ENCODE measurements around the gene PTRH1. TPM values are rescaled to one million over a fixed set of nuclear protein-coding genes. Genes with fewer than 3 reads are reported as not detected.
A peak's percentile ranks its signal among the peaks of the same experiment; 100 is the strongest.

The PTRH1 gene
- total RNA-seq, 1 experiment from 2014 or later, result 21.8 TPM

DNA sequence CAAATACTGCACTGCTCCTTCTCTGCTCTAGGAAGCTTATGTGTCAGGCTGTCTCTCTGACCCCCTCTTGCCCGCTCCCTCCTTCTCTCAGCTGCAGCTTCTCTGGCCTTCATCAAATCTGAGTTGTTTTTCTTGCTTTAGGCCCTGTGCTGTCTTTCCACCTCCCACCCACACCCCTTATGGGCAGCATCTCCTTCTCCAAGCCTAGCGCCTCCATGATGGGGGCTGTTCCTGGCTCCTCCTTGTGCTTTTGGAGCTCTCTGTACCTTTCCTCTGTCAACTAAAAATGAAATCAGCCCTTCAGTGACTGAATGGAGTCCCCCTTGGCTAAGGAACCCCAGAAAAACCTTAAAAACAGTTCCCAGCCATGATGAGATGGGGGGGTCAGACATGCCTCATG, 15.3 kb downstream of the PTRH1 start:
- ChIA-PET CTCF (no interaction called here), POLR2A (interaction anchor here (0.8 to 2.1 kb wide), 2 partner anchors 22 to 35 kb away, joined by 3 to 6 read pairs; partner anchors contain the start of gene TOR2A), RAD21 (ENCODE audit: low non-redundant PET in 1 of 2, low total read pairs in 2 of 2, uncharacterized antibody in 2 of 2, unreplicated experiment in 2 of 2) (no interaction called here)
- DNase-seq (ENCODE audit: low read depth, low spot score) (no peak), ATAC-seq (no peak)
- intact Hi-C loops (cut with micrococcal nuclease), result no loop called here
- H3K4me1 ChIP-seq (ENCODE audit: control insufficient read depth in 1 of 2, insufficient read depth in 2 of 2, low read length in 2 of 2), result peaks cover 20 to 38% of the 10 kb centered on the region in 2 experiments
- no peaks in the 10 kb centered on the region for H3K79me2 ChIP-seq (ENCODE audit: insufficient read depth, low read length)
- no peak overlapping the region for H3K27ac ChIP-seq (ENCODE audit: low read depth, low read length)
- no peak overlapping the region for H3K4me2 ChIP-seq (ENCODE audit: low read length)
- BruUV-seq (replicated peaks), result no TSS peak
- 0 out of 2 replicates have a peak overlapping the region, but pooled peaks have one; percentile 69 for H3K9ac ChIP-seq (ENCODE audit: low read length)
- H2AFZ ChIP-seq (ENCODE audit: low read depth, low read length, poor library complexity, severe bottlenecking), result no peak overlapping the region
- no peaks in the 10 kb centered on the region for H3K36me3 ChIP-seq (ENCODE audit: control insufficient read depth in 1 of 2, insufficient read depth in 2 of 2, low read length in 2 of 2)
- H3K9me3 ChIP-seq (ENCODE audit: control insufficient read depth in 1 of 2, insufficient read depth in 1 of 2, low read depth in 1 of 2, low read length in 2 of 2), result no peaks in the 10 kb centered on the region
- H4K20me1 ChIP-seq (ENCODE audit: insufficient read depth), result no peaks in the 10 kb centered on the region
- no peak overlapping the region for H3K4me3 ChIP-seq (replicated peaks in 1 of 2; ENCODE audit: low read depth in 1 of 2, low read length in 2 of 2)
- H3K27me3 ChIP-seq (ENCODE audit: insufficient read depth, low read length), result no peaks in the 10 kb centered on the region
- TF ChIP-seq, protein P1, sequence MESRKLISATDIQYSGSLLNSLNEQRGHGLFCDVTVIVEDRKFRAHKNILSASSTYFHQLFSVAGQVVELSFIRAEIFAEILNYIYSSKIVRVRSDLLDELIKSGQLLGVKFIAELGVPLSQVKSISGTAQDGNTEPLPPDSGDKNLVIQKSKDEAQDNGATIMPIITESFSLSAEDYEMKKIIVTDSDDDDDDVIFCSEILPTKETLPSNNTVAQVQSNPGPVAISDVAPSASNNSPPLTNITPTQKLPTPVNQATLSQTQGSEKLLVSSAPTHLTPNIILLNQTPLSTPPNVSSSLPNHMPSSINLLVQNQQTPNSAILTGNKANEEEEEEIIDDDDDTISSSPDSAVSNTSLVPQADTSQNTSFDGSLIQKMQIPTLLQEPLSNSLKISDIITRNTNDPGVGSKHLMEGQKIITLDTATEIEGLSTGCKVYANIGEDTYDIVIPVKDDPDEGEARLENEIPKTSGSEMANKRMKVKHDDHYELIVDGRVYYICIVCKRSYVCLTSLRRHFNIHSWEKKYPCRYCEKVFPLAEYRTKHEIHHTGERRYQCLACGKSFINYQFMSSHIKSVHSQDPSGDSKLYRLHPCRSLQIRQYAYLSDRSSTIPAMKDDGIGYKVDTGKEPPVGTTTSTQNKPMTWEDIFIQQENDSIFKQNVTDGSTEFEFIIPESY (IDR thresholded peaks at IDR 0.05; ENCODE audit: extremely low read depth, insufficient replicate concordance, low read length), result no peak
- TF ChIP-seq SP1 (IDR thresholded peaks at IDR 0.05; ENCODE audit: low read depth), result no peak
- no peak for TF ChIP-seq EZH2 (IDR thresholded peaks at IDR 0.05)
- TF ChIP-seq ZFX (IDR thresholded peaks at IDR 0.05), result no peak
- no peak for TF ChIP-seq POLR2AphosphoS5 (IDR thresholded peaks at IDR 0.05; ENCODE audit: low read depth, low read length)
- TF ChIP-seq YY1 (IDR thresholded peaks at IDR 0.05; ENCODE audit: extremely low read depth, insufficient replicate concordance, low read depth, low read length), result no peak
- no peak for TF ChIP-seq POLR2A (IDR thresholded peaks at IDR 0.05; ENCODE audit: borderline replicate concordance, extremely low read depth, insufficient read depth, insufficient read length)
- no peak for TF ChIP-seq ZNF274 (IDR thresholded peaks at IDR 0.05; ENCODE audit: low read depth, low read length)
- TF ChIP-seq ELF1 (IDR thresholded peaks at IDR 0.05; ENCODE audit: borderline replicate concordance, low read depth), result no peak
- no peak for TF ChIP-seq CBX3 (IDR thresholded peaks at IDR 0.05; ENCODE audit: low read depth)
- no peak for TF ChIP-seq SIN3A (IDR thresholded peaks at IDR 0.05; ENCODE audit: low read depth)
- no peak for TF ChIP-seq EZH2phosphoT487 (IDR thresholded peaks at IDR 0.05; ENCODE audit: borderline replicate concordance)
- no peaks in the 10 kb centered on the region for H3K9me2 ChIP-seq (ENCODE audit: insufficient read depth)
